HEK293T (cell line): Measurements from ENCODE around the gene CHTF18.

Experiments
- CTCF ChIA-PET: fragments of 350-600 bp; formaldehyde crosslinking; extraction: SDS; loops from one replicate; lab custom pipeline; 2021; ENCODE audit warnings: antibody characterized with exemption, inconsistent platforms; lab: Yijun Ruan, JAX
- POLR2A ChIA-PET: fragments of 350-600 bp; formaldehyde crosslinking; extraction: SDS; loops from one replicate; lab custom pipeline; 2020; ENCODE audit warnings: antibody characterized with exemption, inconsistent platforms; lab: Yijun Ruan, JAX
- DNase-seq: peaks from one replicate; pipeline ENCODE4 v3.0.0; 2012; ENCODE audit warnings: mixed read lengths; ENCODE audit errors: extremely low spot score
- ARNT ChIP-seq: fragments of 450-650 bp; IDR thresholded peaks from 2 replicates; pipeline ENCODE4 v1.6.1; 2017; ENCODE audit warnings: mild to moderate bottlenecking
- BHLHE40 ChIP-seq: fragments of 450-650 bp; IDR thresholded peaks from 2 replicates; pipeline ENCODE4 v1.6.1; 2016; ENCODE audit warnings: mild to moderate bottlenecking, moderate library complexity, borderline replicate concordance
- CTBP1 ChIP-seq: fragments of 450-650 bp; IDR thresholded peaks from 2 replicates; pipeline ENCODE4 v1.6.1; 2016; ENCODE audit warnings: borderline replicate concordance
- ELF4 ChIP-seq: fragments of 450-650 bp; IDR thresholded peaks from 2 replicates; pipeline ENCODE4 v1.6.1; 2017; ENCODE audit warnings: antibody characterized with exemption
- FOXA1 ChIP-seq: fragments of 450-650 bp; IDR thresholded peaks from 2 replicates; pipeline ENCODE4 v1.6.1; 2016; ENCODE audit warnings: mild to moderate bottlenecking
- FOXK2 ChIP-seq: fragments of 450-650 bp; IDR thresholded peaks from 2 replicates; pipeline ENCODE4 v1.6.1; 2016; ENCODE audit warnings: mild to moderate bottlenecking
- FOXM1 ChIP-seq: fragments of 450-650 bp; IDR thresholded peaks from 2 replicates; pipeline ENCODE4 v1.6.1; 2017; ENCODE audit warnings: mild to moderate bottlenecking, borderline replicate concordance
- HDGF ChIP-seq: fragments of 450-650 bp; IDR thresholded peaks from 2 replicates; pipeline ENCODE4 v1.6.1; 2017; ENCODE audit warnings: antibody characterized with exemption, borderline replicate concordance
- L3MBTL2 ChIP-seq: fragments of 450-650 bp; conservative IDR thresholded peaks from 2 replicates; pipeline ENCODE4 v1.6.1; 2016; ENCODE audit warnings: mild to moderate bottlenecking
- LEF1 ChIP-seq: fragments of 450-650 bp; IDR thresholded peaks from 2 replicates; pipeline ENCODE4 v1.6.1; 2017; ENCODE audit warnings: mild to moderate bottlenecking, borderline replicate concordance
- NFRKB ChIP-seq: fragments of 450-650 bp; IDR thresholded peaks from 2 replicates; pipeline ENCODE4 v1.6.1; 2016; ENCODE audit warnings: mild to moderate bottlenecking, moderate library complexity
- PKNOX1 ChIP-seq: fragments of 450-650 bp; IDR thresholded peaks from 2 replicates; pipeline ENCODE4 v1.6.1; 2016
- SP1 ChIP-seq: fragments of 450-650 bp; IDR thresholded peaks from 2 replicates; pipeline ENCODE4 v1.6.1; 2017
- SUZ12 ChIP-seq: fragments of 450-650 bp; IDR thresholded peaks from 2 replicates; pipeline ENCODE4 v1.6.1; 2016; ENCODE audit warnings: mild to moderate bottlenecking
- TARDBP ChIP-seq: fragments of 450-650 bp; IDR thresholded peaks from 2 replicates; pipeline ENCODE4 v1.6.1; 2016
- ZNF384 ChIP-seq: fragments of 450-650 bp; IDR thresholded peaks from 2 replicates; pipeline ENCODE4 v1.6.1; 2016

CHTF18 gene

DNA sequence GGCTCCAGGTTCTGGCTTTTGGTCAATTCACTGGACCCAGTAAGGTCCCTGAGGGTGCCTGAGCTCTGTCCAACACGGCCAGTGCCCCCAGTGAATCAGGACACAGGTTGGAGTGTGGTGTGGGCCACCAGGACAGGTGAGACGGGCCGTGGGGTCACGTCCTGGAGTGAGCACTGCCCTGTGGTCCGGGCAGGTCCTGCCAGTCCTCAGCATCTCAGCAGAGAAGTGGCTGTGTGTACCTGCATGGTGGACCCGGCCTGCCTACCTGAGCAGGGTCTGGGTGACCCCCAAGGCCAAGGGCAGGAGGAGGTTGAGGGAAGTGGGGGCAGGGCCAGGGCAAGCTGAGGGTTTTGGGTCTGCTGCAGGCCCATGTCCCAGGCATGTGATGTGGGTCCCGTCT, 14.0 kb downstream of the CHTF18 start:
- no peak for DNase-seq
- CTCF ChIA-PET = no interaction called here
- POLR2A ChIA-PET = interaction anchor here (1.9 to 3.8 kb wide), 2 partner anchors 14 kb away, joined by 9 to 31 read pairs; partner anchors contain the start of genes CHTF18 and RPUSD1
- TF ChIP-seq ARNT (no peak), BHLHE40 (no peak), TARDBP (no peak), HDGF (no peak), NFRKB (no peak), CTBP1 (no peak), FOXK2 (no peak), LEF1 (no peak), ZNF384 (no peak), SP1 (no peak), ELF4 (no peak), L3MBTL2 (no peak), PKNOX1 (no peak), SUZ12 (no peak), FOXA1 (no peak), FOXM1 (no peak)

DNA sequence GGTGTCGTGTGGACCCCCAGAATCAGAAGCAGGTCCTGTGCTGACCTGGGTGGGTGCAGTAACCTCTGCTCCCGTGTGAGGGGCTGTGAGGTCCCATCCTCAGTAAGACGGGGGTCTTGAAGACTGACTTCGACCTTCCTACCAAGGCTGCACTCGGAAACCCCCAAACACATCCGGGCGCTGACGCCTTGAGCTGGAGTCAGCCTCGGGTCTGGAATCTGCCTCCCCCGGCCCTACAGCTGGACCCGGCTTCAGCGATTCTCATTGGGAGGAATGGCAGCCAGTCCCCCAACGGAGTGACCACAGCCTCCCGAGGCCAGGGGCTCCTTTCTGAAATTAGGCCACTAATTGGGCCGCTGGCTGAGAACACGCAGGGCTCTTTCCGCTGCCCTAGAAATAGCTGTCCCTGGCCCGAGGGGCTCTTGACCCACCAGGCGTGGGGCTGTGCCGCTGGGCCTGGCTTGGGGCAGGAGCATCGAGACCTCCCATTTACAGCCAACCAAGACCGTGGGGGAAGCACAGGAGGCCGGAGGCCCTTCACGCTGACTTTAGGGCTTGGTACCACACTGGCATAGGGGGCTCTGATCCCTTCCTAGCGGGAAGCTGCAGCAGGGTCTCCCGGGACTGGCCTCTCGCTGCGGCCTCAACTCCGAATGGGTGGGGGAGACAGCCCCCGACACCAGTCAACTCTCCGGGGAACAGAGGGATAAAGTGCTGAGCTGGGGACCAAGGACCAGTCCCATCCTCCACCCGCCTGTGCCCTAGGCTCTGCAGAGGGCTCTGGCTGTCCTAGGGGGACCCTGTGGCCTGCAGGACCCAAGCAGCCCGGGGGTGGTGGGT, 14.7 kb downstream of the CHTF18 start:
- POLR2A ChIA-PET = interaction anchor here (1.0 to 1.9 kb wide), 2 partner anchors 13 to 14 kb away, joined by 3 to 9 read pairs; partner anchors contain the start of genes CHTF18 and RPUSD1
- no peak for TF ChIP-seq TARDBP
- TF ChIP-seq FOXK2 = no peak
- no peak for TF ChIP-seq BHLHE40
- no peak for TF ChIP-seq HDGF
- no peak for TF ChIP-seq SUZ12
- TF ChIP-seq ZNF384 = no peak
- TF ChIP-seq L3MBTL2 = no peak
- no peak for TF ChIP-seq PKNOX1
- no peak for TF ChIP-seq NFRKB
- TF ChIP-seq LEF1 = no peak
- TF ChIP-seq SP1 = no peak
- TF ChIP-seq CTBP1 = no peak
- TF ChIP-seq FOXM1 = no peak
- TF ChIP-seq FOXA1 = no peak
- TF ChIP-seq ELF4 = no peak
- no peak for TF ChIP-seq ARNT
- CTCF ChIA-PET = interaction anchor here (1.1 kb wide), 1 partner anchor 82 kb away, joined by 4 read pairs; the partner anchor contains the start of gene ANTKMT
- DNase-seq = no peak

GRCh38 chr16:803754-804080, 15.3 kb downstream of the CHTF18 start:
- POLR2A ChIA-PET = interaction anchor here (1.0 to 1.9 kb wide), 3 partner anchors 8 to 15 kb away, joined by 3 to 9 read pairs (median 5); partner anchors contain the start of genes CHTF18 and RPUSD1
- DNase-seq = no peak
- TF ChIP-seq ZNF384 (no peak), SUZ12 (no peak), SP1 (no peak), ELF4 (no peak), FOXK2 (no peak), NFRKB (no peak), FOXA1 (no peak), PKNOX1 (no peak), ARNT (no peak), L3MBTL2 (no peak), FOXM1 (no peak)
- CTCF ChIA-PET = interaction anchor here (1.1 kb wide), 1 partner anchor 82 kb away, joined by 4 read pairs; the partner anchor contains the start of gene ANTKMT

- TF ChIP-seq CTBP1 = no peak
- no peak for TF ChIP-seq L3MBTL2
- TF ChIP-seq SUZ12 = no peak
- no peak for TF ChIP-seq TARDBP
- TF ChIP-seq PKNOX1 = no peak
- POLR2A ChIA-PET = interaction anchor here (1.0 to 1.9 kb wide), 3 partner anchors 9 to 16 kb away, joined by 3 to 9 read pairs (median 5); partner anchors contain the start of genes CHTF18 and RPUSD1
- DNase-seq = no peak
- CTCF ChIA-PET = interaction anchor here (1.1 to 1.3 kb wide), 2 partner anchors 83 to 85 kb away, joined by 4 read pairs; partner anchors contain the start of gene ANTKMT
Measured at GRCh38 chr16:804193-805048, 16.0 kb downstream of the CHTF18 start.

- ChIA-PET CTCF (interaction anchor here (1.3 kb wide), 1 partner anchor 86 kb away, joined by 4 read pairs; no protein-coding TSS in a partner anchor), POLR2A (interaction anchor here (1.8 kb wide), 1 partner anchor 10 kb away, joined by 5 read pairs; no protein-coding TSS in a partner anchor)
Measured at GRCh38 chr16:805474-805873, 17.1 kb downstream of the CHTF18 start.

More at GRCh38 chr16:805474-805873, 17.1 kb downstream of the CHTF18 start:
- TF ChIP-seq CTBP1 = no peak
- no peak for TF ChIP-seq BHLHE40
- no peak for TF ChIP-seq NFRKB
- no peak for TF ChIP-seq ELF4
- no peak for TF ChIP-seq SUZ12
- TF ChIP-seq ARNT = no peak
- no peak for TF ChIP-seq ZNF384
- no peak for TF ChIP-seq FOXK2
- TF ChIP-seq L3MBTL2 = no peak
- no peak for TF ChIP-seq FOXA1
- no peak for TF ChIP-seq LEF1
- no peak for TF ChIP-seq FOXM1
- no peak for TF ChIP-seq HDGF
- no peak for TF ChIP-seq SP1
- no peak for TF ChIP-seq TARDBP
- TF ChIP-seq PKNOX1 = no peak
- no peak for DNase-seq
